ENCODE measurements around the gene INO80.
"Not testable (repeated sequence)": the region's sequence is repeated elsewhere in the genome, so short reads cannot be mapped to it uniquely, and the experiment has no call there.

The INO80 gene

DNA sequence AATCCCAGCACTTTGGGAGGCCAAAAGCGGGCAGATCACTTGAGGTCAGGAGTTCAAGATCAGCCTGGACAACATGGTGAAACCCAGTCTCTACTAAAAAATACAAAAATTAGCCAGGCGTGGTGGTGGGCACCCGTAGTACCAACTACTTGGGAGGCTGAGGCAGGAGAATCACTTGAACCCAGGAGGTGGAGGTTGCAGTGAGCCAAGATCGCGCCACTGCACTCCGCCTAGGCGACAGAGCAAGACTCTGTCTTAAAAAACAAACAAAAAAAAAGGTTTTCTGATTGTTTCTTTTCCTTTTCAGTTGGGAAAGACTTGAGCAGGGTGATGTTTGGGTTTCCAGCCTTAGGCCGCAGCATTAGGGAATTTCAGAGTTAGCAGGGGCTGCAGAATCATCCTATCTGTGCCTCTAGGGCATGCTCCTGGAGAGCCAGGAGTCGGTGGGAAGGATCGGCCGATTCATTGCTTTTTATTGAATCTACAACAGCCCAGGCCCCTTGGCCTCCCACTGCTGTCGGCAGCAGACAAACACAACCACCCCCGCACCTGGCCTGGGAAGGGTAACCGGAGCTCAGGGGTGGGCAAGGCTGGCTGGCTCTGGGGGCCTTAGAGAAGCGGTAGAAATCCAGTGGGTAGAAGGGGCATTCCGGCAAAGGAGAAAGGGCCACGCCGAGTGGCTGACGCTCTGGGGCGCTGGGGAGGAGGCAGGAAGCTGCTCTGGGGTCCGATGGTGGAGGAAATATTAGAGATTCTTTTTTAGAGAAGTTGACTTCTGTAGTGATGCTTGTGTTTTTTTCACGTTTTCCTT is 156.5 kb downstream of the INO80 start:
- DNase-seq: no peak

DNA sequence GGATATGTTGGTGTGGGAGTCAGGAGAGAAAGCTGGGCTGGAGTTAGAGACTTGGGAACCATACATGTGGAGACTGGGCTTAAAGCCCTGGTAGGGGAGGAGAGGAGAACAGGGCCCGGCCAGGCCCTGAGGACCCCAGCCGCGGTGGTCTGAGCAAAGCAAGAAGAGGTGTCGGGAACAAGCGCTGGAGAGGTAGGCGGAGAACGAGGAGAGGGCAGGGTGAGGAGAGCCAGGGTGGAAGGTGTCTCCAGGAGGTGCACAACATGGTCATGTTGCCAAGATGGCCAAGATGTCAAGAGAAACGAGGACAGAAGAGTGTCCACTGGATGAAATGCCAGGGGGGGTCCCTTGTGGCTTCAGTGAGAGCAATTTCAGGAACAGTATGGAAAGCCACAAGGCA is 157.4 kb downstream of the INO80 start:
- DNase-seq: no peak

- DNase-seq: no peak
Observed at GRCh38 chr15:40958146-40958545, 157.9 kb downstream of the INO80 start.

GRCh38 chr15:40957581-40958051 is 158.5 kb downstream of the INO80 start:
- no peak for DNase-seq

DNA sequence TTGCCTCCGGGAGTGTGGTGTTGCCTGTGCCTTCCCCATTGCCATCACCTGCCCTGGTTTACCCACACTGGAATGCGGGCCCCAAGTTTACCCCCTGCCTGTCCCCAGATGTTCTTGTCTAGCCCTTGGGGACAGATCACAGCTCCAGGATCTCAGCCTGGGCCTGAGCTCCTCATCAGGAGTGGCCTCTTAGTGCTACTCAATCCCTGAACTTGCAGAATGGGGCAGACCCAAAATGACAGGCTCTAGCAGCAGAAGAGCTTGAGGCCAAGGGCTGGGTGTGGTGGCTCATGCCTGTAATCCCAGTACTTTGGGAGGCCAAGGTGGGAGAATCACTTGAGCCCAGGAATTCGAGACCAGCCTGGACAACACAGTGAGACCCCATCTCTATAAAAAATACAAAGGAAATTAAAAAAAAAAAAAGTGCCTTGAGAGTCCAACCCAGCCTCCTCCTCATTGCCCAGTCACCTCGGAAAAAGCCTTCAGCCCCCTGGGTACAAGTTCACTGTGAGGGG is 159.0 kb downstream of the INO80 start:
- no peak for DNase-seq

DNA sequence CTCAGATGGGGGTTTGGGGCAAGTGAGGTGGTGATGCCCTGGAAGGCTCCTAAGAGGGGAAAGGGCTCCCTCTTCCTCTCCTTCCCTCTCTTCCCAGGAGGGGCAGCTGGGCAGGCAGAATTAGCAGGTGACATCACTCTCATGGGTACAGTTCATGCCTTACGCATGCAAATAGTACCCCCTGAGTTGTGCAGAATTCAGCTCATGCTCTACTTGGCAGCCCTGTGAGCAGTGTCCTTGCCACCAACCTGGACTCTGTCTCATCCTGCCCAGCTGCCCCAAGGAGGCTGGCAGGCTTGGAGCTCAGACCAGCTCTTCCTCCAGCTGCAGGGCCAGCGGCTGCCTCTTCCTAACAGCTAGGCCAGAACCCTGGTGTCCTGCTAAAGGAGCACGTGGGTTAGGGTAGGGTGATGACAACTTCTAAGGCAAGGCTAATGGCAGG is 159.5 kb downstream of the INO80 start:
- no peak for DNase-seq

DNA sequence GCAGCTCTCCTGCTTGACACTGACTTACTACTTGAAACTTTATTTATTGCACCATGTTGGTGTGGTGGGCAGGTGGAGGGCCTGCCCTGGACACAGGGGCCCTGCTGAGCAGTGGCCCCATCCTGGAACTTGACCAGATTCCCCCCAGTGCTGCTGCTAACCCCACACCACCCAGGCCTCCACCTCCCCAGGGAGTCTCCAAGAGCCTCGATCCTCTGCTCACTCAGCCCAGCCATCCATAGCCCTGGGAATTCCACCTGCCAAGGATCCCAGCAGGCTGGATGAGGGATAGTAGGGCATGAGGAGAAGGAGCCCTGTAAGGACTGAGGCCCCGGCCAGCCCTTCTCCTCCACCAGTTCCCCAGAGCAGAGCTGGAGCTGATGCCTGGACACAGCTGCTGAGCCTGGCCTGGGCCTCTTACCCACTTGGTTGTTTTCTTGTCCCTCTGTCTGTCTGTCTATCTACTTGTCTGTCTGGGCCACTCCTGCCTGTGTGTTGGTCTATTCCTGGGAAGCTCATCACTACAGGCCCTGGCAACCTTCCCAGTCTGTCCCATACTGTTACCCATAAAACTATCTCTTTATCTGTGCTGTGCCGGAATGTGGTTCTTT is 160.0 kb downstream of the INO80 start:
- no peak for DNase-seq

DNA sequence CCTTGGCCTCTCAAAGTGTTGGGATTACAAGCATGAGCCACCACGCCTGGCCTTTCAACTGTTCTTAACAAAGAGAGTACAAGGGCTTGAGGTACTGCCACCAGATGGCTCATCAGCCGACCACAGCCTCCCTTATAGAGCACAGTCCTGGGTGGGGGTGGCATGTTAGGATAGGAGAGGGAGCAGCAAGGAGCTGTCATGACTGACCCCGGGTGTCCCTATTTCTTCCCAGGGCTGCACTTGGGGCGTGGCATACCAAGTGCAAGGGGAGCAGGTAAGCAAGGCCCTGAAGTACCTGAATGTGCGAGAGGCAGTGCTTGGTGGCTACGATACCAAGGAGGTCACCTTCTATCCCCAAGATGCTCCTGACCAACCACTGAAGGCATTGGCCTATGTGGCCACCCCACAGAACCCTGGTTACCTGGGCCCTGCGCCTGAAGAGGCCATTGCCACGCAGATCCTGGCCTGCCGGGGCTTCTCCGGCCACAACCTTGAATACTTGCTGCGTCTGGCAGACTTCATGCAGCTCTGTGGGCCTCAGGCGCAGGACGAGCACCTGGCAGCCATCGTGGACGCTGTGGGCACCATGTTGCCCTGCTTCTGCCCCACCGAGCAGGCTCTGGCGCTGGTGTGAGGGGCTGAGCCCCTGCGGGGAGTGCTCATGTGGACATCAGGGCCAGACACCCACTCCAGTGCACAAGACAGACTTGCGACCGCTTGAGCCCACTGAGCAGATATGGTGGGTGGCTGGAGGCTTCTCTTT is 160.8 kb downstream of the INO80 start:
- DNase-seq: no peak

- DNase-seq: not testable (repeated sequence)
Observed at GRCh38 chr15:40954158-40954848, 161.8 kb downstream of the INO80 start.

GRCh38 chr15:40953713-40954074 is 162.4 kb downstream of the INO80 start:
- DNase-seq: no peak

GRCh38 chr15:40952901-40953712 is 163.0 kb downstream of the INO80 start, which contains the start of gene CHAC1:
CHAC1 (plus strand) TSS chr15:40953471; CDS start chr15:40953584, 113 bp downstream.
- DNase-seq: peak; percentile 90

GRCh38 chr15:40952301-40952900 is 163.7 kb downstream of the INO80 start:
- DNase-seq: no peak

GRCh38 chr15:40951764-40952163 is 164.3 kb downstream of the INO80 start:
- no peak for DNase-seq

- DNase-seq: no peak
Observed at GRCh38 chr15:40949756-40950207, 166.3 kb downstream of the INO80 start.

GRCh38 chr15:40948706-40949473 is 167.2 kb downstream of the INO80 start:
- no peak for DNase-seq

GRCh38 chr15:40944510-40945296 is 171.4 kb downstream of the INO80 start:
- DNase-seq: no peak

GRCh38 chr15:40943764-40944365 is 172.2 kb downstream of the INO80 start:
- no peak for DNase-seq

- no peak for DNase-seq
Observed at GRCh38 chr15:40942878-40943277, 173.2 kb downstream of the INO80 start.

DNA sequence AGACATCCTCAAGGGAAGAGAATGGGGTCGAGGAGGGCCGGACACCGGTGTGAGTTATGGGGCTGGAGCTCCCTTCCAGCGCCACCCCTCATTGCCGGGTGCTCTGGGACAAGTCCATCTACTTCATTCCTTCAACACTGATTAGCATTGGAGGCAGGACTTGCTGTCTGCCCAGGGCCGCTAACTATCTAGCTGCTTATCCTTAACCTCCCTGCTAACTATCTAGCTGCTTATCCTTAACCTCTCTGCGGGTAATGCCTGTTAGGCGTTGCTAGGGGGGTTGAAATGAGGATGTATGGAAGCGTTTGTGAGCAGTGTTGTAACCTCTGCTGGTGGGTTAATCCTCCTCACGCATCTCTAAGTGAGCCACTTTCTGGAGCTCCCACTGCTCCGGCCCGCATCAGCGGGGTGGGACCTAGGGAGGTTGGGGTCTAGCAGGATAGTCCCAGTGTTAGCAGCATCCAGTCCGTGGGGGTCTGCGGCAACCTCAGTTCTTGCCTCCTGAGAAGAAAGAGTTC is 173.7 kb downstream of the INO80 start:
- no peak for DNase-seq

Measured in NCI-H2081 treated with DMSO at 0.1 percent for 48 hours (cell line).